SJCRH30 (cell line): ENCODE data around the gene CPT1B. TPM values are rescaled to one million over a fixed set of nuclear protein-coding genes. Genes with fewer than 3 reads are reported as not detected.

Experiments used
- DNase-seq, 2 experiments: peaks; one replicate each; pipeline ENCODE4 v3.0.0-alpha.2; 2015 to 2020
- H3K27ac ChIP-seq: fragments of 250-450 bp; sonication (Bioruptor Pico); 2 replicates; pipeline ENCODE4 v1.5.1; 2020; ENCODE audit warnings: mild to moderate bottlenecking, moderate library complexity
- H3K27me3 ChIP-seq: fragments of 250-450 bp; sonication (Bioruptor Pico); 2 replicates; pipeline ENCODE4 v1.5.1; 2020; ENCODE audit warnings: mild to moderate bottlenecking, moderate library complexity
- H3K36me3 ChIP-seq: fragments of 250-450 bp; sonication (Bioruptor Pico); 2 replicates; pipeline ENCODE4 v1.5.1; 2020; ENCODE audit warnings: mild to moderate bottlenecking, moderate library complexity
- H3K4me1 ChIP-seq: fragments of 250-450 bp; sonication (Bioruptor Pico); 2 replicates; pipeline ENCODE4 v1.5.1; 2020; ENCODE audit warnings: mild to moderate bottlenecking, moderate library complexity
- H3K4me3 ChIP-seq: fragments of 250-450 bp; sonication (Bioruptor Pico); 2 replicates; pipeline ENCODE4 v1.5.1; 2020; ENCODE audit warnings: mild to moderate bottlenecking, moderate library complexity
- H3K9me3 ChIP-seq: fragments of 250-450 bp; sonication (Bioruptor Pico); replicated peaks from 2 replicates; pipeline ENCODE4 v1.5.1; 2020; ENCODE audit warnings: mild to moderate bottlenecking, moderate library complexity
- total RNA-seq: library from RNA; depleted of rRNA; stranded (reverse); fragments of >200 nt; shearing (Covaris generic); gene quantifications from 2 replicates; pipeline ENCODE4 v1.2.3, GENCODE V29; 2014

The CPT1B gene
- total RNA-seq, 1 experiment from 2014 or later, result 17.1 TPM

DNA sequence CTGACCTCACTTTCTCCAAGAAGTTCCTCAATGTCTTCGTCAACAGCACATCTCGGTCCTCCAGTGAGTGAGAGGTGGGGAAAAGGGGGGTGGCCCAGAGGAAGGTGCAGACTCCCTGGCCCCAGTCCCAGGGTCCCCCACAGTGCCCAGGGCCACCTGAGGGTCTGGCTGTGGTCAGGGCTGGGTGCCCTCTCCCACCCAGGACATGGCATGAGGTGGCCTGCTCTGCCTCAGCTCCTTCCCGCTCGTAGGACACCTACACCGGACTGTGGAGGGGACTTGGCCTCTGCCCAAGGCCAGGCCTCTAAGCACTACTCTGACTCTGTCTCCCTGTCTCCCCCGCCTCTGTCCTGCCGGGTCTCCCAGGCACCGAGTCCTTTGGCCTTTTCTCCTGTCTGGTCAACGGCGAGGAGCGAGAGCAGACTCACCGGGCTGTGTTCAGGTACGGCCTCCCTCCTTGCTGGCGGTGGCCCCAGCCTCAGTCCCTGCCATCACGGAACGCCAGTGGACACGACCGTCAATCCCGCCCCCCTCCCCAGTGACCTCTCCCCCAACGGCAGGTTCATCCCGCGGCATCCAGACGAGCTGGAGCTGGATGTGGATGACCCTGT, 26.9 kb upstream of the CPT1B start:
- Histone ChIP-seq H3K27me3 (peaks cover 11% of the 10 kb centered on the region), H3K4me1 (peaks cover 4% of the 10 kb centered on the region; the same call in 1 of the 2 replicates), H3K36me3 (no peaks in the 10 kb centered on the region), H3K27ac (no peak overlapping the region), H3K4me3 (no peak overlapping the region), H3K9me3 (0 out of 2 replicates have a peak, but pooled peaks cover 3% of the 10 kb centered on the region)
- no peak for DNase-seq

DNA sequence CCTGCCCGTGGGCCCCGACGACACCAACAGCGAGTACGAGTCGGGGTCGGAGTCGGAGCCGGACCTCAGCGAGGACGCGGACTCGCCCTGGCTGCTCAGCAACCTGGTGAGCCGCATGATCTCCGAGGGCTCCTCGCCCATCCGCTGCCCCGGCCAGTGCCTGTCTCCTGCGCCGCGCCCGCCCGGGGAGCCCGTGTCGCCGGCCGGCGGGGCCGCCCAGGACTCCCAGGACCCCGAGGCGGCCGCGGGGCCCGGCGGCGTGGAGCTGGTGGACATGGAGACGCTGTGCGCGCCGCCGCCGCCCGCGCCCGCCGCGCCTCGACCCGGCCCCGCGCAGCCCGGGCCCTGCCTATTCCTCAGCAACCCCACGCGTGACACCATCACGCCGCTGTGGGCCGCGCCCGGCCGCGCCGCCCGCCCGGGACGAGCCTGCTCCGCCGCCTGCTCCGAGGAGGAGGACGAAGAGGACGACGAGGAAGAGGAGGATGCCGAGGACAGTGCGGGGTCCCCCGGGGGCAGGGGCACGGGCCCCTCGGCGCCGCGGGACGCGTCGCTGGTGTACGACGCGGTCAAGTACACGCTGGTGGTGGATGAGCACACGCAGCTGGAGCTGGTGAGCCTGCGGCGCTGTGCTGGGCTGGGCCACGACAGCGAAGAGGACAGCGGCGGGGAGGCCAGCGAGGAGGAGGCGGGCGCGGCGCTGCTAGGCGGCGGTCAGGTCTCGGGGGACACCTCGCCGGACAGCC, 26.2 kb upstream of the CPT1B start:
- Histone ChIP-seq H3K27ac (no peak overlapping the region), H3K27me3 (peaks cover 11% of the 10 kb centered on the region), H3K36me3 (no peaks in the 10 kb centered on the region), H3K4me1 (peaks cover 4% of the 10 kb centered on the region; the same call in 1 of the 2 replicates), H3K9me3 (0 out of 2 replicates have a peak, but pooled peaks cover 3% of the 10 kb centered on the region), H3K4me3 (no peak overlapping the region)
- DNase-seq, result no peak

DNA sequence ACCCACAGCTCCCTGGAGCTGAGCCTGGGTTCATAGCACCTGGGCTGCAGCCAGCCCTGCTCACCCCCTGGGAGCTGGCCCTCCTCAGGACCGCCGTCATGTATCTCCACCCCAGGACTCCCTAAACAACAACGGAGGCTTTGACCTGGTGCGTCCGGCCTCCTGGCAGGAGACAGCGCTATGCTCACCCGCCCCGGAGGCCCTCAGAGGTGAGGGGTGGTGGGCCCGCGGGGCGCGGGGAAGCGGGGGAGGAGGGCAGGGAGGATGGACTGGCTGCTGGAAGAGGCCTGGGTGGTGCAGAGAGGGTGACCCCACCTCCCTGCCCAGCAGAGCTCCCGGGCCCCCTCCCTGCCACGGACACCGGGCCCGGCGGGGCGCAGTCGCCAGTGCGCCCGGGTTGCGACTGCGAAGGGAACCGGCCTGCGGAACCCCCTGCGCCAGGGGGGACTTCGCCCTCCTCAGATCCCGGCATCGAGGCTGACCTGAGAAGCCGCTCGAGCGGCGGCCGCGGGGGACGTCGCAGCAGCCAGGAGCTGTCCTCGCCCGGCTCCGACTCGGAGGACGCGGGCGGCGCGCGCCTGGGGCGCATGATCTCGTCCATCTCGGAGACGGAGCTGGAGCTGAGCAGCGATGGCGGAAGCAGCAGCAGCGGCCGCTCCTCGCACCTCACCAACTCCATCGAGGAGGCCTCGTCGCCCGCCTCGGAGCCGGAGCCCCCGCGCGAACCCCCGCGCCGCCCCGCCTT, 25.5 kb upstream of the CPT1B start:
- DNase-seq, result no peak
- Histone ChIP-seq H3K9me3 (0 out of 2 replicates have a peak, but pooled peaks cover 3% of the 10 kb centered on the region), H3K36me3 (no peaks in the 10 kb centered on the region), H3K27ac (no peak overlapping the region), H3K4me1 (peaks cover 4% of the 10 kb centered on the region; the same call in 1 of the 2 replicates), H3K27me3 (peaks cover 11% of the 10 kb centered on the region), H3K4me3 (no peak overlapping the region)

DNA sequence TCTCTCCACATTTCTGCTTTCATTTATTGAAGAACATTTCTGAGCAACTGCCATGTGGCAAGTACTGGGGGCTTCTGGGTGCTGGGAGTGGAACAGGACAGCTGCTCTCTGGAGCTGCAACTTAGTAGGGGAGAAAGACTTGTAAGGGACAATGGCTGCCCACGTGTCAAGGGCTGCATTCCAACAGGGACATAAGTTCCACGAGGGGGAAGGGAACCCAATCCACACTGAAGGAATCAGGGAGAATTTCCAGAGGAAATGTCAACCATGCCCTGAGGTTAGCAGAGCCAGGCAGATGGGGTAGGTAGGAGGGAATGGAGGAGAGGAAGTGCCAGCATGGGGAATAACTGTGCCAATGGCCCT, 24.1 kb upstream of the CPT1B start:
- H3K4me1 ChIP-seq, result peaks cover 4% of the 10 kb centered on the region; the same call in 1 of the 2 replicates

DNA sequence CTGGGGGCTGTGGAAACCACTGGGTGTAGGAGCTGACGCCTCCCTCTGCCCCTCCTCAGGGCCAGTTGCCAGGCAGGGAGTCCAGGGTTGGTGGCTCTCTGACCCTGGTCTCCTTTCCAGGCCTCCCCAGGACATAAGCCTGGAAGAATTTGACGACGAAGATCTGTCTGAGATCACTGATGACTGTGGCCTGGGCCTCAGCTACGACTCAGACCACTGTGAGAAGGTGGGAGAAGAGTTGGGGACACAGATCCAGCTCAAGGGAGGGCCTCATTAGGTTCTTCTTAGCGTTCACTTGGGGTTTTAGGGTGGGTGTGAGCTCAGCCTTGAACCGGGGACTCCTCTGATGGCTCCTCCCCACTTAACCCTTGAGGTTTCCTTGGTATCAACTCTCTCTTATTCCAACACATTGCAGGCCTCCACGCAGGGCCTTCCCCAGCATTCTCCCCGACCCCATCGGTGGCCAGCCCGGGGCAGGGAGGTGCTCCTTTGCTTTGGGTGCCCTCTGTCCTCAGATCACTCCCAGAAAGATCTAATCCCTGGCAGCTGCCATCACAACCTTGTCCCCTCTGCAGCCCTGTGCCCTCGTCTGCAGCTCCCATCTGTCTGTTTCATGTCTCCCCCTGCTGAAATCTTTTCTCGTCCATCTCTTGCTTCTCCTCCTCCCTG, 23.6 kb upstream of the CPT1B start:
- peaks cover 4% of the 10 kb centered on the region; the same call in 1 of the 2 replicates for H3K4me1 ChIP-seq
- DNase-seq, result no peak
- H3K27me3 ChIP-seq, result peaks cover 3% of the 10 kb centered on the region
- no peak overlapping the region for H3K4me3 ChIP-seq
- H3K27ac ChIP-seq, result no peak overlapping the region
- 0 out of 2 replicates have a peak, but pooled peaks cover 3% of the 10 kb centered on the region for H3K9me3 ChIP-seq
- no peaks in the 10 kb centered on the region for H3K36me3 ChIP-seq

More for the DNA sequence above, 24.1 kb upstream of the CPT1B start:
- H3K4me3 ChIP-seq, result no peak overlapping the region
- H3K9me3 ChIP-seq, result 0 out of 2 replicates have a peak, but pooled peaks cover 3% of the 10 kb centered on the region
- DNase-seq, result peak in 1 of 2 experiments; percentile 29
- H3K27me3 ChIP-seq, result peaks cover 9% of the 10 kb centered on the region
- H3K27ac ChIP-seq, result no peak overlapping the region
- no peaks in the 10 kb centered on the region for H3K36me3 ChIP-seq

DNA sequence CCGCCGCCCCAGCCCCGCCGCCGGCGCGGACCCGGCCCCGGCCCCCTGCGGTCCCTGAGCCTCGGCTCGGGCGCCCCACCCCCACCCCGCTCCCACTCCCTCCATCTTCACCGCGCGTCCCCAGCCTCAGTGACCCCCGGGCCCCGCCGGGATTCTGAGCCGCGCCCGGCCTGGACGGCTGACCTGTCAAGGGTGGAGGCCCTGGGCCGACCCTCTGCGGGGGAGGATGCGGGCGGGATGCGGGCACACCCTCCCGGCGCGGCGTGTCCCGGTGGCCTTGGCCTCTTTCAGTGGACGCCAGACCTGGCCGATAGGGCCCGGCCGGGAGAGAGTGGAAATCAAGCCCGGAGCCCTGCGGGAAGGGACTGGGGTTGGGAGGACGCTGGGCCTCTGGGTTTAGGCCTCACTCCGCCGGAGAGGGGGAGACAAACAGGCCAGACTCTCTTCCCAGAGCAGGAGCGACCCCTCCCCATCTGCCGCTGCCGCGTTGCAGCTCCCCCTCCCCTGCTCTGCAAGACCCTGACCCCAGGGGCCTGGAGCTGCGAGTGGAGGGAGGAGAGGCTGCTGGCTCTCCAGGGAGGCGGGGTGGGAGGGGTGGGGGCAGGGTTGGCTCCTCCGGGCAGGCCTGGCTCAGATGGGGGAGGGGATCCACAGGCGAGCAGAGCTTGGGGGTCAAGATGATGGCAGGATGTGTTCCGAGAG, 22.9 kb upstream of the CPT1B start:
- DNase-seq, result no peak
- no peak overlapping the region for H3K27ac ChIP-seq
- peaks cover 3% of the 10 kb centered on the region; the same call in 1 of the 2 replicates for H3K27me3 ChIP-seq

DNA sequence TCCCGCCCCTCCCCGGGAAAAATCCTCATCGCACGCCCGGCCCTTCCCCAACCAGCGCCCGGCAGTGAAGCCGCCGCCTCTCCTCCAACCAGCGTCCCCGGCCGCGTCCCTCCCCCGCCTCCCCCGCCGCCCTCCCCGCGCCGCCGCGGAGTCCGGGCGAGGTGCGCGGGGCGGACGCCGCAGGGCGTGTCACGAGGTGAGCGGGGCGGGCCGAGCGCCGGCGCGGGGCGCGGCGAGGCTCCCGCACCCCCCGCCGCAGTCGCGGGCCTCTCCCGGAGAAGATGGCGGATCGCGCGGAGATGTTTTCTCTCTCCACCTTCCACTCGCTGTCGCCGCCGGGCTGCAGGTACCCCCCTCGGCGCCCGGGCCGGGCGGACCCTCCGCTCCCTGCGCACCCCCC, 22.3 kb upstream of the CPT1B start, which contains the start of gene MAPK8IP2:
MAPK8IP2 (plus strand) TSS at position 256 of the 400 bp plus-strand sequence; CDS start at position 282, 26 bp downstream.
- DNase-seq, result no peak
- H3K36me3 ChIP-seq, result no peaks in the 10 kb centered on the region
- H3K27me3 ChIP-seq, result peaks cover 2% of the 10 kb centered on the region; the same call in 1 of the 2 replicates
- H3K4me3 ChIP-seq, result no peak within 1 kb of the TSS
- 0 out of 2 replicates have a peak, but pooled peaks cover 3% of the 10 kb centered on the region for H3K9me3 ChIP-seq
- H3K4me1 ChIP-seq, result peaks cover 4% of the 10 kb centered on the region; the same call in 1 of the 2 replicates
- no peak within 1 kb of the TSS for H3K27ac ChIP-seq

More for the DNA sequence above, 22.9 kb upstream of the CPT1B start:
- Histone ChIP-seq H3K4me1 (peaks cover 4% of the 10 kb centered on the region; the same call in 1 of the 2 replicates), H3K36me3 (no peaks in the 10 kb centered on the region), H3K9me3 (0 out of 2 replicates have a peak, but pooled peaks cover 3% of the 10 kb centered on the region), H3K4me3 (no peak overlapping the region)

- DNase-seq, result peak; percentile 54 to 55
- no peaks in the 10 kb centered on the region for H3K27me3 ChIP-seq
- H3K27ac ChIP-seq, result no peak overlapping the region
- H3K9me3 ChIP-seq, result 0 out of 2 replicates have a peak, but pooled peaks cover 3% of the 10 kb centered on the region
- no peaks in the 10 kb centered on the region for H3K36me3 ChIP-seq
- H3K4me3 ChIP-seq, result no peak overlapping the region
- H3K4me1 ChIP-seq, result peaks cover 4% of the 10 kb centered on the region; the same call in 1 of the 2 replicates
Observed at GRCh38 chr22:50599816-50600455, 21.7 kb upstream of the CPT1B start.

- H3K4me3 ChIP-seq, result no peak overlapping the region
- no peaks in the 10 kb centered on the region for H3K27me3 ChIP-seq
- no peak for DNase-seq
Observed at GRCh38 chr22:50597097-50597496, 18.9 kb upstream of the CPT1B start.

DNA sequence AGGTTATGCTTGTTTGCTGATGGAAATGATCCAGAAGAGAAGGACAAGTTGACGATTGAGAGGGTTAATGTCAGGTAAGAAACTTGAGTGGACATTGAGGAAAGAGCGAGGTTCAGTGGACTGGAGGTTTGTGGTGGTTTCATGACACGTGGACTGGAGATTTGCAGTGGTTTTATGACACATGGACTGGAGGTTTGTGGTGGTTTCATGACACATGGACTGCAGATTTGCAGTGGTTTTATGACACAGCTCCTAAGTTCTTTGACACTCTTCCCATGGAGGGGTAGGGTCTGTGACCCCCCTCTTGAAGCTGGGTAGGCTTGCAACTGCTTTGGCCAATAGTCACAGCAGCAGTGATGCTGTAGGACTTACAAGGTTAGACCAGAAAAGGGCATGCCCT, 17.0 kb upstream of the CPT1B start:
- no peaks in the 10 kb centered on the region for H3K27me3 ChIP-seq
- DNase-seq, result no peak
- H3K9me3 ChIP-seq, result no peaks in the 10 kb centered on the region
- H3K4me1 ChIP-seq, result no peaks in the 10 kb centered on the region
- no peak overlapping the region for H3K27ac ChIP-seq
- H3K36me3 ChIP-seq, result no peaks in the 10 kb centered on the region
- H3K4me3 ChIP-seq, result no peak overlapping the region

More at GRCh38 chr22:50597097-50597496, 18.9 kb upstream of the CPT1B start:
- Histone ChIP-seq H3K9me3 (0 out of 2 replicates have a peak, but pooled peaks cover 3% of the 10 kb centered on the region), H3K27ac (no peak overlapping the region), H3K4me1 (peaks cover under 1% of the 10 kb centered on the region; the same call in 1 of the 2 replicates), H3K36me3 (no peaks in the 10 kb centered on the region)

GRCh38 chr22:50587407-50587806, 9.2 kb upstream of the CPT1B start:
- no peaks in the 10 kb centered on the region for H3K36me3 ChIP-seq
- H3K27me3 ChIP-seq, result no peaks in the 10 kb centered on the region
- 0 out of 2 replicates have a peak, but pooled peaks cover 2% of the 10 kb centered on the region for H3K4me1 ChIP-seq
- no peak for DNase-seq
- no peaks in the 10 kb centered on the region for H3K9me3 ChIP-seq
- H3K27ac ChIP-seq, result no peak overlapping the region
- no peak overlapping the region for H3K4me3 ChIP-seq

DNA sequence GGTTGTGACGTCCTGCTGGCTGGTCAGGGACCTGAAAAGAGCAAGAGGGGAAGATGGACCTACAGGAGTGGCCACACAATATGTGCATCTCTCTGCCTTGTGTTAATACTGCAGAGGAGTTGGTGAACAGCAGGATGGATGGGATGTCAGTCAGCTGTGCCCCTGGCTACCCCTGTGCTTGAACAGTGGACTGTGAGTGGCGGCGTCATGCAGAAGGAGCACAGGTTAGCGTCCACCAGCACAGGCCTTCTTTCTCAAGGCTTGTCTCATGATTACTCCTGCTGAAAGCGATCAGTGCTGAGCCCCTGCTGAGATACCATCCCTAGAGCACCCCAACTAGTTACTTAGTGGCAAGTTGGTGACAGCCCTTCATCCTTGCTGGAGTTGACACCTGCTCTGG, 8.2 kb upstream of the CPT1B start:
- H3K9me3 ChIP-seq, result no peaks in the 10 kb centered on the region
- peaks cover 2% of the 10 kb centered on the region; the same call in 1 of the 2 replicates for H3K4me1 ChIP-seq
- H3K27me3 ChIP-seq, result no peaks in the 10 kb centered on the region
- no peak for DNase-seq
- no peak overlapping the region for H3K27ac ChIP-seq
- H3K4me3 ChIP-seq, result no peak overlapping the region
- no peaks in the 10 kb centered on the region for H3K36me3 ChIP-seq

DNA sequence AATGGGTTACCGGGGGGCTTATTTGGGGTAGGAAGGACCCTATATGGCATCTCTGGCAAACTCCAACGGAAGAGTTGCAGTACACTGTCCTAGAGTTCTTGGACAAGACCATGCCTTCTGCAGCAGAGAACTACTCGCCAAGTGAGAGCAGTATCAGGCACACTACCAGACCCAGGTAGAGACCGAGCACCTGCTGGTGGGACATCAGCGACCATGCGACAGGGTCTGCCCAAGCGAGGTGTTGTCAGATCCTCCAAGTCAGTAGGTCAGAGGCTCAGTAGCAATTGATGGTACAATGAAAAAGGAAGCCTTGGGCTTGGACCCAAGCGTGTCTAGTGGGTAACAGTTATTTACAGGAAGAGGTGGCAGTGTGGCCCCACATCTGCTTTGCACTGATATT, 7.6 kb upstream of the CPT1B start:
- Histone ChIP-seq H3K27ac (no peak overlapping the region), H3K4me1 (peaks cover 2% of the 10 kb centered on the region; the same call in 1 of the 2 replicates), H3K36me3 (no peaks in the 10 kb centered on the region), H3K27me3 (no peaks in the 10 kb centered on the region), H3K9me3 (no peaks in the 10 kb centered on the region), H3K4me3 (no peak overlapping the region)
- no peak for DNase-seq
